Activated T-cell treated with anti-CD3 and anti-CD28 coated beads for 24 hours (primary cell): Measurements from ENCODE around the gene SLC2A5.
"Not testable (repeated sequence)": the region's sequence is repeated elsewhere in the genome, so short reads cannot be mapped to it uniquely, and the experiment has no call there.

Experiments
- DNase-seq: peaks from one replicate; pipeline ENCODE4 v3.0.0-alpha.2; 2020; ENCODE audit warnings: low read depth

The SLC2A5 gene

GRCh38 chr1:9035226-9035625 lies 34.2 kb downstream of the SLC2A5 start:
- no peak for DNase-seq

DNA sequence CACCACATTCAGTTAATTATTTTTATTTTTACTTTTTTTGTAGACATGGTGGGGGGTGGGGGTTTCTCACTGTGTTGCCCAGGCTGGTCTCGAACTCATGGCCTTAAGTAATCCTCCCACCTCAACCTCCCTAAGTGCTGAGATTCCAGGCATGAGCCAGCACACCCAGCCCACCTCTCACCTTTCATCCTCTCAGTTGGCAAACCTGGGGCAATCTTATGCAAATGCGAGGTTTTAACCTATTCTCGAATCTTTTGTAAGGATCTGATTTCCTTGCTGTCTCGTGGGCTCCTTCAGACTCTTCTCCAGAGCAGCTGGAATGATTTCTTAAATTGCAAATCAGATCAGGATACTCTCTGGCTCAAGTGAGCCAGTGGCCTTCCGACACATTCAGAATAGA lies 36.1 kb downstream of the SLC2A5 start:
- no peak for DNase-seq

- no peak for DNase-seq
Observed at GRCh38 chr1:9031484-9032259, 37.8 kb downstream of the SLC2A5 start.

DNA sequence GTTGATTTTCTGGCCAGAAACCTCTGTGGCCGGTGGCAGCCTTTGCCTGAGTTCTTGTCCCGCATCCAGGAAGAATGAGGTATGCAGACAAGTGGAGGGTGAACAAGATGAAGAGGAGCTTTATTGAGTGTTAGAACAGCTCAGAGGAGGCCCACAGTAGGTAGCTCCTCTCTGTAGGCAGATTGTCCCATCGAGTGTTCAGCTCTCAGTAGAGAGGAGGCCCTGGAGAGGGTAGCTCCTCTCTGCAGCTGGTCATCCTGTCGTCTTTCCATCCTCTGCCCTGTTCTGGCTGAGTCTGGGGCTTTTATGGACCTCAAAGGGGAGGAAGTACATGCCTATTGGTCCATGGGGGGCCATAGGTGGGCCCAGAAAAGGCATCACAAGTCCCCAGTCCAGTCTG lies 38.4 kb downstream of the SLC2A5 start:
- not testable (repeated sequence) for DNase-seq

DNA sequence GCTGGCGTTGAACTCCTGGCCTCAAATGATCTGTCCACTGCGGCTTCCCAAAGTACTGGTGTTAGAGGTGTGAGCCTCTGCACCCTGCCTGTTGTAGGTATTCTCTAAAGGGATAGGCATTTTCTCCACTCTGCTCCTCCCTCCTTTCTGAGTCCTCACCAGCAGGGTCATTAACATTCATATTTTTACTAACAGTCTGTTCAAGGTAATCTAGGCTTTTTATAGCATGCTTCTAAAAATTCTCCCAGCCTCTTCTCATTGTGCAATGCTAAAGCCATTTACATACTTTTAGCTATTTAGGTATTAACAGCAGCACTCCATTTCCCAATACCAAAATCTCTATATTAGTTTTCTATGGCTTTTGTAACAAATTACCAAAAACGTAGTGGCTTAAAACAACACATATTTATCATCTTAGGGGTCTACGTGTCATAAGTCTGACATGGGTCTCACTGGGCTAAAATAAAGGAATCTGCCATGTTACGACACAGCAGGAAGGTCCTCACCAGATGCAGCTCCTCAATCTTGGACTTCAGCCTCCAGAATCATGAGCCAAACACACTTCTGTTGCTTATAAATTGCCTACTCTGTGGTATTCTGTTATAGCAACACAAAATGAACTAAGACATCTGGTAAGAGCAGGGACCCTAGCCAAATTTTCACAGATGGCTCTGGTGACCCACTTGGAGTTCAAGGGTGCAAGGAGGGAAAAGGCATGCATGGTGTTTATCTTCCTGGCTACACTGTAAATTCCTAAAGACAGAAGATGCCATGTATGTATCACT lies 40.3 kb downstream of the SLC2A5 start:
- no peak for DNase-seq

GRCh38 chr1:9027307-9027706 lies 42.1 kb downstream of the SLC2A5 start:
- no peak for DNase-seq

DNA sequence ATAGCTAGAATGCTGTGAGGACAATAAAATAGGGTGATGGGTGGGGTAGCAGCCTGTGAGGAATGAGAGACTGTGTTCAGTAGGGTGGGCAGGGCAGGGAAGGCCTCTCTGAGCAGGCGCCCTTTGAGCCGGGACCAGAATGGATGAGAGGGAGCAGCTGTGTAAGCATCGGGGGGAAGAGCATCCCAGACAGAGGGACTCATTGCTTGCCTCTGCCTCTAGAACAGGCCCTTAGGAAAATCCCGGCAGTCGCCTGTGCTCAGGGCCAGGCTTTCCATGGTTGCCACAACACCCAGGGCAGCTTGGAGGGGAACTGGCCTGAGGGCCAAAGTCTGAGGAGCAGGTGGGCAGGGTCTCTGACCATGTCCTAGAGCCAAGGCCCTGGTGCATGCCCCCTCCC lies 44.0 kb downstream of the SLC2A5 start:
- DNase-seq: no peak

DNA sequence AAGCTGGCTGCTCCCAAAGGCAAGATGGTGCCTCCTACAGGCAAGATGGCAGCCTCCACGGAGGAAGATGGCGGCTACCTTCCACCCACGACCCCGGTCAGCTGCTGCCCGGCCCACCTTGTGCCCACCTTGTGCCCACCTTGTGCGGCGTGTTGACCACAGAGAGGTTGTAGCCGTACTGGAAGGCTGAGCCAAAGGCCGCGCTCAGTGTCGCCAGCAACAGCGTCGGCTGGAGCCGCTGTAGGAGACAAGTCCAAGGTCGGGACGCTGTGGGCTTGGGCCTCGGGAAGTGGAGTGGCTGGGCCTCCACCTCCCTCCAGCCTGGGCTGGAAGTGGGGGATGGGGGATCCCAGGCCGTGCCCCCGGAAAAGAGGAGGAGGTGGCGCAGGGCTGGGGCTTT lies 44.6 kb downstream of the SLC2A5 start:
- no peak for DNase-seq

GRCh38 chr1:9022773-9023172 lies 46.7 kb downstream of the SLC2A5 start:
- DNase-seq: no peak

GRCh38 chr1:9022026-9022738 lies 47.3 kb downstream of the SLC2A5 start:
- DNase-seq: not testable (repeated sequence)

DNA sequence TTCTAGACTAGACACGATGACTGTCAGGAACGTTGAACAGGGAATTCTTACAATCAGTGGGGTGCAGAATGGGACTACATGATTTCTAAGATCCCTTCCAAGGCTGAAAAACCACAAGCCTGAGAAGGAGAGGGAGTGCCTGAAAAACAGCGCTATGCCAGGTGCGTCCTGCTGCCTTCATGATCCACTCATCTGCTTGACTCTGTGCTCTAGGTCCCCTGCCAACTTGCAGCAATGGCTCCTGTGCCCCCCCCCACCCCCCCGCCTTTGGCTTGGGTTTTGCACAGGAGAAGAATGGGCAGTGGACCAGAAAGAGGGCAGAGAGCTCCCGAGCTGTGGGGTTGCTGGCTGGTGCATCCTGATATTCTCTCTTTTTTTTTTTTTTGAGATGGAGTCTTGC lies 49.1 kb downstream of the SLC2A5 start:
- no peak for DNase-seq

DNA sequence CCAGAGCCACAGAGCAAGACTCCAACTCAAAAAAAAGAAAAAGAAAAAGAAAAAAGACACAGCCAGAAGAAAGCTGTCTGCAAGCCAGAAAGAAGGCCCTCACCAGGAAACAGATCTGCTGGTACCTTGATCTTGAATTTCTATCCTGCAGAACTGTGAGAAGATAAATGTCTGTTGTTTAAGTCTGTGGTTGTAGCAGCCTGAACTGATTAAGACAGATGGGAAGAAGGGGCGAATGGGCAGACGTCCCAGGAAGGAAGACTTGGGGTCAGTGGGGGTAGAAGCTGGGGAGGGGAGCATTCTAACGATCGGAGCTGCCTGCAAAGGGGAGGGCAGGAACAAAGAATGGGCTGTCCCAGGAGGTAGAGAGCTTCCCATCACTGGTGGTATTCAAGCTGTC lies 49.5 kb downstream of the SLC2A5 start:
- DNase-seq: no peak

DNA sequence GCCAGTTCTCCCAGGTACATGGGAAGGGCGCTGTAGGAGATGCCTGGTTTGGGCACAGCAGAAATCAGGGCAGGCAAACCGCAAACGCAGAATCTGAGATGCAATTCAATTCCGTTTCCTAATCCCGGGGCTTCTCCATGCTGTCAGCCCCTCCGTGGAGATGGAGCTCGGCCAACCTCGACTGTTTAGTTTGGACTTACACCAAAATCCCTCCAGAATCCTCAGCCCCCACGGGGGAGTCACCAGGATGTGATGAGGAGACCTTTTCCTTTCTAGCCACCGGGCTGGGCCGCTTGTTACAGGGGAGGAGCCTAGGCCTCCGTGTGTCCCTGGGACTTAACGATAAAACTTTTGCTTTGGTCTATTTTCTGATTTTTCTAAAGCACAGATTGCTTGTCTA lies 51.1 kb downstream of the SLC2A5 start:
- no peak for DNase-seq

DNA sequence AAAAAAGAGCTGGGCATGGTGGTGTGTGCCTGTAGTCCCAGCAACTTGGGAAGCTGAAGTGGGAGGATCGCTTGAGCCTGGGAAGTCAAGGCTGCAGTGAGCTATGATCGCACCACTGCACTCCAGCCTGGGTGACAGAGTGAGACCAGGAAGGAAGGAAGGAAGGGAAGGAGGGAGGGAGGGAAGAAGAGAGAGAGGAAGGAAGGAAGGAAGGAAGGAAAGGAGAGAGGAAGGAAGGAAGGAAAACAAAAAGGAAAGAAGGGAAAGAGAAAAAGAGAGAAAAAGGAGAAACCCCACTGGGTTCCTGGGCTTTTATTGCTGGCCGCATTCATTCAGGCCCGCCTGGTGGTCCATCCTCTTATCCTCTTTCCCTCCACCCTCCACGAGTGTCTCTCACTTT lies 53.0 kb downstream of the SLC2A5 start:
- no peak for DNase-seq

- DNase-seq: no peak
Observed at GRCh38 chr1:9014475-9015375, 54.7 kb downstream of the SLC2A5 start.

DNA sequence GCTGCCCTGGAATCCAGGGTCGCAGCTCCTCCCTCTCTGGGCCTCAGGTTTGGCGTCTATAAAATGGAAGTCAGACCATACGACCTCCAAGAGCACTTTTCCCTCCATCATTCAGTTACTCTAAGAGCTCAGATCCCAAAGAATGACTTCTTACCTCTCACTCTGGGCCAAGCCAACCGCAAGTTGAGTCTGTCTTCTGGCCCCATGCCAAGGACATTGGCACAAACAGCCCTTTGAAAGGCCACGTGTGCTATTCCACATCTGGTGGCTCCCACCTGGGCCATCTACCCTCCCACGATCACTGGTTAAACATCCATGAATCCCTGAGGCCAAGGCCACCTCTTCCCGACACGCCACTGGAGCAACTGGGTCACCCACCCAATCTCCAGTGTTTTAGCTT lies 55.6 kb downstream of the SLC2A5 start:
- no peak for DNase-seq

- no peak for DNase-seq
Observed at GRCh38 chr1:9010781-9011323, 58.6 kb downstream of the SLC2A5 start.

- no peak for DNase-seq
Observed at GRCh38 chr1:9009438-9010370, 59.7 kb downstream of the SLC2A5 start.

DNA sequence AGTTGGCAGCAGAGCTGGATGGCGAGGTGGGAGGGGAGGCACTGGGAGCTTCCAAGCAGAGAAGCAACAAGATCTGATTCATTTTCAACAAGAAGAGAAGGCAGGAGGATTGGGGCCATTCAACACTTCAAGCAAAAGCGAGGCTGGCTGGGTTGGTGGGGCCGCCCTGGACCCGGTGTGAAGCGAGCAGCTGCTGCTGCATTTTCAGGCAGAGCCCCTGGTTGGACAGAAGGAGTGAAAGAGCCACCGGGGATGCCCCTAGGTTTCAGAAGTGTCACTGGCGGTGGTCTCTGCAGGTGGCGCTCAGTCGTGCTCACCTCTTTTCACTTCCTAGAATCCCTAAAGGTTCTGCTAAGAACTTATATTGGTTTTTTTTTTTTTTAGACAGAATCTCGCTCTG lies 61.2 kb downstream of the SLC2A5 start:
- no peak for DNase-seq

DNA sequence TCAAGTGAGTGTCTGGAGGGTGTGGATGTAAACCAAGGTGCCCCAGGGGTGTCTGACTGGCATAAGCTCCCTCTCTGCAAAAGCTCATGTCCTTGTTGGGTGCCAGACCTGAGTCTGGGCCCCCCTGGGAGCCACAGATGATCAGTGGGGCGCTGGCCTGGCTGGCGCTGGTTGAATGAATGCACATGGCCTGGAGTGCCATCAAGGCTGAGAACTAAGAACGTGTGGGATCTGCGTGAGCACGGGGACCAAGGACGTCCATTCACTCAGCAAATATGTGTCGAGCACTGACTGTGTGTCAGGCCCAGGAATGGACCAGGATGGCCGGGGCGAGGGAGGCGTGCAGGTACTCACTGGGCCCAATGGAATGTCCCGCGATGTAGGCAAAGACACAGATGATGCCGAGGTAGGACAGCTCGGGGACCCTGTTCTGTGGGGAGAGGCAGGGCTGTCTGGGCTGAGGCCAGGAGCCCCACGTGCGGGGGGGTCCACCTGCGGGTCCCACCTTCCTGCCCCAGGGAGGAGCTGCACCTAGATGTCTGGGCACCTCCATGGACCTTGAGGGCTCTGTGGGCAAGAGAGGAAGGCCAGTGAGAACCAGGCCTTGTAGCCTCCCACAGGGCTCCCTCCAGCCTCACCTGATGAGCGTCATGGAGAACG lies 62.3 kb downstream of the SLC2A5 start:
- no peak for DNase-seq
